Thyroid gland (tissue), 4 donors: Measurements from ENCODE around the gene ACVR1B. TPM values are rescaled to one million over a fixed set of nuclear protein-coding genes. Genes with fewer than 3 reads are reported as not detected.

ENCODE experiments used
- DNase-seq, 2 donors: peaks; one replicate each; pipeline ENCODE4 v3.0.0-alpha.2; 2019
- H3K27ac ChIP-seq, 3 donors: fragments of 200-600 bp; sonication (generic); 1 replicate in 2 of 3; 2 replicates in 1 of 3; pipeline ENCODE4 v1.5.1; 2016 to 2019; ENCODE audit warnings: mild to moderate bottlenecking in 1 of 3, moderate library complexity in 1 of 3
- H3K27me3 ChIP-seq: fragments of 200-600 bp; sonication (generic); one replicate; pipeline ENCODE4 v1.5.1; 2019
- H3K36me3 ChIP-seq, 2 donors: fragments of 200-600 bp; sonication (generic); one replicate each; pipeline ENCODE4 v1.5.1; 2016 to 2019
- H3K4me1 ChIP-seq, 2 donors: fragments of 200-600 bp; sonication (generic); one replicate each; pipeline ENCODE4 v1.5.1; 2017 to 2019
- H3K4me3 ChIP-seq, 3 donors: fragments of 200-600 bp; sonication (generic); replicated peaks in 1 of 3; 1 replicate in 2 of 3; 2 replicates in 1 of 3; pipeline ENCODE4 v1.5.1; 2016; ENCODE audit warnings: mild to moderate bottlenecking in 1 of 3
- H3K9me3 ChIP-seq: fragments of 200-600 bp; sonication (generic); one replicate; pipeline ENCODE4 v1.5.1; 2017
- POLR2A ChIP-seq, 2 donors: fragments of 450-650 bp; IDR thresholded peaks; one replicate each; pipeline ENCODE4 v1.6.1; 2017; ENCODE audit warnings: antibody characterized with exemption in 2 of 2, mild to moderate bottlenecking in 2 of 2, moderate library complexity in 1 of 2
- WGBS, 2 donors: methylation state at CpG; one replicate each; pipeline ENCODE4 v1.1.5; 2017; 5-methylcytosine and 5-hydroxymethylcytosine counted together
- intact Hi-C: fragments of 100-400 bp; cut with DNase I; formaldehyde crosslinking; loops from one replicate; pipeline ENCODE4 v1.15.1; 2023
- total RNA-seq, 4 donors: library from RNA; depleted of rRNA; stranded (reverse); fragments of >200 nt; gene quantifications; one replicate each; pipeline ENCODE4 v1.2.3, GENCODE V29; 2016
- TF ChIP-seq, protein P1 (sequence below), 6 experiments: fragments of 200-600 bp in 3 of 6; fragments of 450-650 bp in 3 of 6; sonication (generic) in 3 of 6; IDR thresholded peaks; one replicate each; pipeline ENCODE4 v1.5.1; 2016 to 2019; ENCODE audit warnings: antibody characterized with exemption in 6 of 6, mild to moderate bottlenecking in 2 of 6, inconsistent platforms in 1 of 6, moderate library complexity in 1 of 6

Gene ACVR1B
- total RNA-seq, 4 donors from 2014 or later = 13.7 to 19.9 (median 19.2) TPM

DNA sequence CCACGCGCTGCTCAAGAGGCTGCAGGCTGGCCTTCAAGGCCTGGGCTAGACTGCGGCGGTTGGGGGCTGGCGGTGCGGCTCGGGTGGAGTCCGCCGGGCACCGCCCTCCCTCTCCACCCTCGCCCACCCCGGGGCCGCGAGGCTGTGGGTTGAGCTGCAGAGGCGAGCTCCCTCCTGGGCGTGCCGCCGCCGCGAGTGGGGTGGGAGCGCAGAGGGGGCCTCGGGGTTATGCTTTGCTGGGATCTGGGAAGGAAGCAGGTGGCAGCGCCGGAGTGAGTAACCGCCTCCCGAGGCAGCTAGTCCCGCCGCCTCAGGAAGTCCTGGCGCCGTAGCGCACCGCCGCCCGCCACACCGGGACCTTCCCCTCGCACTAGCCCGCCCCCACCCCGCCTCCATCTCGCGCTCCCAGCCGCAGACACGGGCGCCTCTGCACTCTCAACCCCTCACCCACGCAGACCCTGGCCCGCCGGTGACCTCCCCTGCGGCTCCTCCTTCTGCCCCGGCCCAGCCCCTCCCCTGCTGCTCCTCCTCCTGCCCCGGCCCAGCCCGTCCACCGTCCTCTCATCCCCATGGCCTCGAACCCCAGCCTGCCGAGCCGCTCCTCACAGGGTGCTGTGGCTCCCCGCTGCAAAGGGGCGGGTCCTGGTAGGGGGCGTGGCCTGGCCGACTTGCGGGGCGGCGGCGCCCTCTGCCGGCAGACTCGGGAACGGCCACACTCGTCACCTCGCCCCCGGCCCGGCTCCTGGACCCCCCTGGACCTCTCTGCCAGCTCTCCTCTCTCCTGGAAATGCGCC lies 71.9 kb downstream of the ACVR1B start:
- Histone ChIP-seq H3K27ac (no peak overlapping the region), H3K36me3 (no peaks in the 10 kb centered on the region), H3K9me3 (no peaks in the 10 kb centered on the region), H3K4me1 (peaks cover 11 to 25% of the 10 kb centered on the region in 2 donors), H3K27me3 (no peaks in the 10 kb centered on the region), H3K4me3 (peak overlapping the region in 1 of 3 donors; percentile 46)
- peak; percentile 86 to 88 for DNase-seq
- TF ChIP-seq, protein P1, sequence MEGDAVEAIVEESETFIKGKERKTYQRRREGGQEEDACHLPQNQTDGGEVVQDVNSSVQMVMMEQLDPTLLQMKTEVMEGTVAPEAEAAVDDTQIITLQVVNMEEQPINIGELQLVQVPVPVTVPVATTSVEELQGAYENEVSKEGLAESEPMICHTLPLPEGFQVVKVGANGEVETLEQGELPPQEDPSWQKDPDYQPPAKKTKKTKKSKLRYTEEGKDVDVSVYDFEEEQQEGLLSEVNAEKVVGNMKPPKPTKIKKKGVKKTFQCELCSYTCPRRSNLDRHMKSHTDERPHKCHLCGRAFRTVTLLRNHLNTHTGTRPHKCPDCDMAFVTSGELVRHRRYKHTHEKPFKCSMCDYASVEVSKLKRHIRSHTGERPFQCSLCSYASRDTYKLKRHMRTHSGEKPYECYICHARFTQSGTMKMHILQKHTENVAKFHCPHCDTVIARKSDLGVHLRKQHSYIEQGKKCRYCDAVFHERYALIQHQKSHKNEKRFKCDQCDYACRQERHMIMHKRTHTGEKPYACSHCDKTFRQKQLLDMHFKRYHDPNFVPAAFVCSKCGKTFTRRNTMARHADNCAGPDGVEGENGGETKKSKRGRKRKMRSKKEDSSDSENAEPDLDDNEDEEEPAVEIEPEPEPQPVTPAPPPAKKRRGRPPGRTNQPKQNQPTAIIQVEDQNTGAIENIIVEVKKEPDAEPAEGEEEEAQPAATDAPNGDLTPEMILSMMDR (IDR thresholded peaks at IDR 0.05) = peak; percentile 81 to 99 (median 95)
- no peak for TF ChIP-seq POLR2A (IDR thresholded peaks at IDR 0.05)
- intact Hi-C loops = loop anchor here (10.0 kb wide), 1 partner anchor 101 kb away; no protein-coding TSS in a partner anchor
- 0 to 3% methylated on average over 6 to 13 of the region's 70 CpGs for WGBS, 2 donors

- Histone ChIP-seq H3K36me3 (no peaks in the 10 kb centered on the region), H3K27me3 (no peaks in the 10 kb centered on the region), H3K4me1 (peaks cover 11 to 25% of the 10 kb centered on the region in 2 donors), H3K27ac (no peak overlapping the region), H3K4me3 (peak overlapping the region in 1 of 3 donors; percentile 46), H3K9me3 (no peaks in the 10 kb centered on the region)
- 29 to 50% methylated on average over 12 to 20 of the region's 20 CpGs for WGBS, 2 donors
- TF ChIP-seq POLR2A (IDR thresholded peaks at IDR 0.05) = no peak
- TF ChIP-seq, protein P1 (IDR thresholded peaks at IDR 0.05) = peak in 2 of 6 experiments; percentile 36 to 45
- intact Hi-C loops = loop anchor here (2.0 to 10.0 kb wide), 2 partner anchors 59 to 101 kb away; no protein-coding TSS in a partner anchor
- DNase-seq = no peak
Observed at GRCh38 chr12:52023976-52024688, 72.6 kb downstream of the ACVR1B start.

GRCh38 chr12:52024845-52025230 lies 73.3 kb downstream of the ACVR1B start:
- H3K9me3 ChIP-seq = no peaks in the 10 kb centered on the region
- no peak for TF ChIP-seq POLR2A (IDR thresholded peaks at IDR 0.05)
- TF ChIP-seq, protein P1 (IDR thresholded peaks at IDR 0.05) = no peak
- H3K4me1 ChIP-seq = peaks cover 11 to 27% of the 10 kb centered on the region in 2 donors
- H3K4me3 ChIP-seq = no peak overlapping the region
- DNase-seq = no peak
- no peaks in the 10 kb centered on the region for H3K36me3 ChIP-seq
- 68% methylated on average over 15 of the region's 15 CpGs for WGBS, 2 donors
- intact Hi-C loops = loop anchor here (2.0 to 10.0 kb wide), 2 partner anchors 58 to 100 kb away; no protein-coding TSS in a partner anchor
- H3K27me3 ChIP-seq = no peaks in the 10 kb centered on the region
- H3K27ac ChIP-seq = peak overlapping the region in 2 of 3 donors; percentile 59 to 77

DNA sequence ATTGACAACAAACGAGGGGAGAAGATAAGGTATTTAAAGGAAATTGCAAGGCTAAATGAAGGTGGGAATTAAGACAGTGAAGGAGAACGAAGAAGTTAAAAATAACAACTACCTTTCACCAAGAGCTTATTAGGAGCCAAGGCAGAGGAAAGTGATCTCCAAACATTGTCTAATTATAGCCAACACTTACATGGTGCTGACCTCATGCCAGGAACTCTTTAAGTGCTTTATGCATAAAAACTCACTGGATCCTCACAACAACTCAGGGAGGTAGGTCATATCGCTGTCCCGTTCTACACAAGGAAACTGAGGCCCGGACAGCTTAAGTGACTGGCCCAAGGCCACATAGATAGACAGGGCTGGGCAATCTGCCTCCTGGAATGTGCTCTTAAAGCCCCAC lies 74.8 kb downstream of the ACVR1B start:
- Histone ChIP-seq H3K27me3 (no peaks in the 10 kb centered on the region), H3K27ac (peak overlapping the region in 2 of 3 donors; percentile 59 to 77), H3K4me3 (no peak overlapping the region), H3K9me3 (no peaks in the 10 kb centered on the region), H3K4me1 (peaks cover 11 to 32% of the 10 kb centered on the region in 2 donors), H3K36me3 (no peaks in the 10 kb centered on the region)
- DNase-seq = no peak
- 59 to 65% methylated on average over 5 of the region's 5 CpGs for WGBS, 2 donors
- no peak for TF ChIP-seq POLR2A (IDR thresholded peaks at IDR 0.05)
- TF ChIP-seq, protein P1 (IDR thresholded peaks at IDR 0.05) = no peak
- intact Hi-C loops = loop anchor here (10.0 kb wide), 1 partner anchor 99 kb away; no protein-coding TSS in a partner anchor
